Adrenal gland (tissue), 5 donors: ENCODE data around the gene NSUN7.

Experiments used
- CTCF ChIP-seq, 6 experiments: fragments of 450-650 bp in 4 of 6; fragments of 200-600 bp in 2 of 6; sonication (generic) in 1 of 6; IDR thresholded peaks; 1 replicate in 5 of 6; 2 replicates in 1 of 6; pipeline versions ENCODE4 v1.5.1 to v1.8.0; 2016 to 2021; ENCODE audit warnings: antibody characterized with exemption in 6 of 6, mild to moderate bottlenecking in 2 of 6, moderate library complexity in 1 of 6
- POLR2A ChIP-seq, 2 donors: fragments of 450-650 bp; IDR thresholded peaks; one replicate each; pipeline ENCODE4 v1.6.1; 2017; ENCODE audit warnings: antibody characterized with exemption in 2 of 2, mild to moderate bottlenecking in 2 of 2, moderate library complexity in 1 of 2
- donor health status: DM: no; HTN: no; CAD: no.

- no peak for TF ChIP-seq POLR2A (IDR thresholded peaks at IDR 0.05)
- no peak for TF ChIP-seq CTCF (IDR thresholded peaks at IDR 0.05)
Measured at GRCh38 chr4:40837094-40837870, 87.5 kb downstream of the NSUN7 start.
